ENCODE measurements around the gene VEGFC. TPM values are rescaled to one million over a fixed set of nuclear protein-coding genes. Genes with fewer than 3 reads are reported as not detected.
A peak's percentile ranks its signal among the peaks of the same experiment; 100 is the strongest.

VEGFC gene
- total RNA-seq, 1 donor from 2014 or later, result 20.3 TPM

GRCh38 chr4:176664964-176665363 lies 127.8 kb downstream of the VEGFC start:
- no peak overlapping the region for H2AFZ ChIP-seq (ENCODE audit: low read depth, low read length)
- no peaks in the 10 kb centered on the region for H4K20me1 ChIP-seq (ENCODE audit: insufficient read depth, low read length)
- TF ChIP-seq CTCF (IDR thresholded peaks at IDR 0.05; ENCODE audit: insufficient read depth, low read depth, low read length) (no peak), EZH2 (IDR thresholded peaks at IDR 0.05; ENCODE audit: insufficient read depth, low read length) (no peak)
- H3K4me1 ChIP-seq (ENCODE audit: insufficient read depth, low read length), result no peaks in the 10 kb centered on the region
- Mint-ChIP-seq H3K9me3 (ENCODE audit: unreplicated experiment) (no peaks in the 10 kb centered on the region), H3K4me3 (ENCODE audit: unreplicated experiment) (no peak overlapping the region), H3K4me1 (ENCODE audit: low read depth, unreplicated experiment) (peaks cover 5% of the 10 kb centered on the region), H3K36me3 (ENCODE audit: low read depth, unreplicated experiment) (peaks cover 2% of the 10 kb centered on the region), H3K27ac (ENCODE audit: unreplicated experiment) (no peak overlapping the region), H3K27me3 (ENCODE audit: low read depth, unreplicated experiment) (no peaks in the 10 kb centered on the region)
- H3K27me3 ChIP-seq (ENCODE audit: insufficient read depth, low read length), result no peaks in the 10 kb centered on the region
- no peak overlapping the region for H3K4me2 ChIP-seq (ENCODE audit: low read length)
- H3K79me2 ChIP-seq (ENCODE audit: insufficient read depth, low read length), result no peaks in the 10 kb centered on the region
- no peak overlapping the region for H3K4me3 ChIP-seq (ENCODE audit: insufficient read depth, low read depth, low read length)
- no peaks in the 10 kb centered on the region for H3K9me3 ChIP-seq (ENCODE audit: insufficient read depth, low read depth, low read length)
- H3K36me3 ChIP-seq (ENCODE audit: insufficient read depth, low read length), result peaks cover 4% of the 10 kb centered on the region
- FAIRE-seq, result no peak
- DNase-seq (ENCODE audit: low read depth), result no peak
- no peak overlapping the region for H3K27ac ChIP-seq (ENCODE audit: low read depth, low read length)
- H3K9ac ChIP-seq (ENCODE audit: low read length), result no peak overlapping the region

- Histone ChIP-seq H3K27me3 (ENCODE audit: insufficient read depth, low read length) (no peaks in the 10 kb centered on the region), H3K9ac (ENCODE audit: low read length) (no peak overlapping the region), H3K27ac (ENCODE audit: low read depth, low read length) (no peak overlapping the region), H3K36me3 (ENCODE audit: insufficient read depth, low read length) (peaks cover 4% of the 10 kb centered on the region), H3K4me2 (ENCODE audit: low read length) (no peak overlapping the region), H3K9me3 (ENCODE audit: insufficient read depth, low read depth, low read length) (no peaks in the 10 kb centered on the region), H4K20me1 (ENCODE audit: insufficient read depth, low read length) (no peaks in the 10 kb centered on the region), H3K4me3 (ENCODE audit: insufficient read depth, low read depth, low read length) (no peak overlapping the region), H3K4me1 (ENCODE audit: insufficient read depth, low read length) (no peaks in the 10 kb centered on the region), H2AFZ (ENCODE audit: low read depth, low read length) (no peak overlapping the region), H3K79me2 (ENCODE audit: insufficient read depth, low read length) (no peaks in the 10 kb centered on the region)
- Mint-ChIP-seq H3K27ac (ENCODE audit: unreplicated experiment) (no peak overlapping the region), H3K27me3 (ENCODE audit: low read depth, unreplicated experiment) (no peaks in the 10 kb centered on the region), H3K4me3 (ENCODE audit: unreplicated experiment) (no peak overlapping the region), H3K36me3 (ENCODE audit: low read depth, unreplicated experiment) (peaks cover 2% of the 10 kb centered on the region), H3K4me1 (ENCODE audit: low read depth, unreplicated experiment) (peaks cover 5% of the 10 kb centered on the region), H3K9me3 (ENCODE audit: unreplicated experiment) (peaks cover 3% of the 10 kb centered on the region)
- DNase-seq (ENCODE audit: low read depth) (no peak), FAIRE-seq (no peak)
- TF ChIP-seq CTCF (IDR thresholded peaks at IDR 0.05; ENCODE audit: insufficient read depth, low read depth, low read length) (peak; percentile 15), EZH2 (IDR thresholded peaks at IDR 0.05; ENCODE audit: insufficient read depth, low read length) (no peak)
Measured at GRCh38 chr4:176660561-176660960, 132.2 kb downstream of the VEGFC start.

GRCh38 chr4:176656108-176656507 lies 136.6 kb downstream of the VEGFC start:
- H3K4me3 Mint-ChIP-seq (ENCODE audit: unreplicated experiment), result no peak overlapping the region
- Histone ChIP-seq H3K9me3 (ENCODE audit: insufficient read depth, low read depth, low read length) (no peaks in the 10 kb centered on the region), H3K4me2 (ENCODE audit: low read length) (no peak overlapping the region), H3K4me1 (ENCODE audit: insufficient read depth, low read length) (no peaks in the 10 kb centered on the region), H4K20me1 (ENCODE audit: insufficient read depth, low read length) (no peaks in the 10 kb centered on the region), H3K4me3 (ENCODE audit: insufficient read depth, low read depth, low read length) (no peak overlapping the region), H3K27me3 (ENCODE audit: insufficient read depth, low read length) (no peaks in the 10 kb centered on the region), H3K9ac (ENCODE audit: low read length) (no peak overlapping the region), H3K27ac (ENCODE audit: low read depth, low read length) (no peak overlapping the region), H2AFZ (ENCODE audit: low read depth, low read length) (no peak overlapping the region), H3K36me3 (ENCODE audit: insufficient read depth, low read length) (no peaks in the 10 kb centered on the region), H3K79me2 (ENCODE audit: insufficient read depth, low read length) (no peaks in the 10 kb centered on the region)
- TF ChIP-seq EZH2 (IDR thresholded peaks at IDR 0.05; ENCODE audit: insufficient read depth, low read length) (no peak), CTCF (IDR thresholded peaks at IDR 0.05; ENCODE audit: insufficient read depth, low read depth, low read length) (no peak)
- no peak overlapping the region for H3K27ac Mint-ChIP-seq (ENCODE audit: unreplicated experiment)
- no peaks in the 10 kb centered on the region for H3K27me3 Mint-ChIP-seq (ENCODE audit: low read depth, unreplicated experiment)
- H3K9me3 Mint-ChIP-seq (ENCODE audit: unreplicated experiment), result peaks cover 3% of the 10 kb centered on the region
- H3K4me1 Mint-ChIP-seq (ENCODE audit: low read depth, unreplicated experiment), result peaks cover 4% of the 10 kb centered on the region
- no peaks in the 10 kb centered on the region for H3K36me3 Mint-ChIP-seq (ENCODE audit: low read depth, unreplicated experiment)
- no peak for FAIRE-seq
- no peak for DNase-seq (ENCODE audit: low read depth)
